Hepatocyte (in vitro differentiated cells): ENCODE data around the gene TRABD. TPM values are rescaled to one million over a fixed set of nuclear protein-coding genes. Genes with fewer than 3 reads are reported as not detected.

ENCODE experiments used
- DNase-seq: peaks from one replicate; pipeline ENCODE4 v3.0.0-alpha.2; 2016; ENCODE audit warnings: low spot score
- H2AFZ ChIP-seq: fragments of 200-600 bp; sonication (generic); 2 replicates; pipeline ENCODE4 v1.6.0; 2016; ENCODE audit warnings: antibody characterized with exemption, mild to moderate bottlenecking
- H3K27ac ChIP-seq: fragments of 200-600 bp; sonication (generic); 2 replicates; pipeline ENCODE4 v1.5.1; 2016; ENCODE audit warnings: mild to moderate bottlenecking
- H3K27me3 ChIP-seq: fragments of 200-600 bp; sonication (generic); 2 replicates; pipeline ENCODE4 v1.6.1; 2016
- H3K36me3 ChIP-seq: fragments of 200-600 bp; sonication (generic); replicated peaks from 2 replicates; pipeline ENCODE4 v1.5.1; 2016; ENCODE audit warnings: low read depth; ENCODE audit not compliant: insufficient read depth
- H3K4me1 ChIP-seq: fragments of 200-600 bp; sonication (generic); 2 replicates; pipeline ENCODE4 v1.5.1; 2016; ENCODE audit warnings: mild to moderate bottlenecking, moderate library complexity; ENCODE audit not compliant: insufficient read depth
- H3K4me2 ChIP-seq: fragments of 200-600 bp; sonication (generic); 2 replicates; pipeline ENCODE4 v1.6.0; 2016
- H3K4me3 ChIP-seq: fragments of 200-600 bp; sonication (generic); 2 replicates; pipeline ENCODE4 v1.5.1; 2016; ENCODE audit warnings: mild to moderate bottlenecking
- H3K79me2 ChIP-seq: fragments of 200-600 bp; sonication (generic); 2 replicates; pipeline ENCODE4 v1.6.0; 2017; ENCODE audit warnings: mild to moderate bottlenecking
- H3K9me2 ChIP-seq: fragments of 200-600 bp; sonication (generic); replicated peaks from 2 replicates; pipeline ENCODE4 v1.6.0; 2017; ENCODE audit warnings: mild to moderate bottlenecking; ENCODE audit not compliant: insufficient read depth
- H3K9me3 ChIP-seq: fragments of 200-600 bp; sonication (generic); 2 replicates; pipeline ENCODE4 v1.5.1; 2016; ENCODE audit warnings: low read depth, mild to moderate bottlenecking
- H4K20me1 ChIP-seq: fragments of 200-600 bp; sonication (generic); 2 replicates; pipeline ENCODE4 v1.6.0; 2016; ENCODE audit warnings: mild to moderate bottlenecking; ENCODE audit not compliant: insufficient read depth, poor library complexity, severe bottlenecking
- CTCF ChIP-seq: fragments of 200-600 bp; sonication (generic); IDR thresholded peaks from 2 replicates; pipeline ENCODE4 v1.5.1; 2016; ENCODE audit warnings: antibody characterized with exemption, mild to moderate bottlenecking; ENCODE audit not compliant: poor library complexity
- EZH2 ChIP-seq: fragments of 200-600 bp; sonication (generic); IDR thresholded peaks from 2 replicates; pipeline ENCODE4 v1.6.1; 2016; ENCODE audit warnings: antibody characterized with exemption, mild to moderate bottlenecking, borderline replicate concordance
- EZH2phosphoT487 ChIP-seq: fragments of 200-600 bp; sonication (generic); IDR thresholded peaks from one replicate; pipeline ENCODE4 v1.6.1; 2018; ENCODE audit warnings: antibody characterized with exemption, mild to moderate bottlenecking, low read depth, moderate library complexity; ENCODE audit not compliant: unreplicated experiment, severe bottlenecking
- WGBS: methylation state at CpG from one replicate; pipeline ENCODE4 v1.1.6; 2016; ENCODE audit warnings: low lambda C conversion rate; ENCODE audit errors: missing lambda C conversion rate; 5-methylcytosine and 5-hydroxymethylcytosine counted together
- polyA plus RNA-seq: library from polyadenylated mRNA; unstranded; fragments of >200 nt; fragmentation: Nextera tagmentation; extraction: Ambion mirVana; gene quantifications from 2 replicates; pipeline ENCODE4 v1.2.1, GENCODE V29; 2016
- total RNA-seq: library from RNA; depleted of rRNA; stranded (reverse); fragments of >200 nt; gene quantifications from 2 replicates; pipeline ENCODE4 v1.2.3, GENCODE V29; 2014

Gene TRABD
- total and polyA plus RNA-seq, 2 experiments from 2014 or later = 25.9 to 62.3 TPM

- Histone ChIP-seq H3K79me2 (peaks cover 62% of the 10 kb centered on the region), H3K27ac (no peak overlapping the region), H3K4me1 (no peaks in the 10 kb centered on the region), H3K9me2 (no peaks in the 10 kb centered on the region), H3K27me3 (no peaks in the 10 kb centered on the region), H3K36me3 (no peaks in the 10 kb centered on the region), H3K9me3 (no peaks in the 10 kb centered on the region), H2AFZ (no peak overlapping the region), H4K20me1 (peaks cover 22% of the 10 kb centered on the region), H3K4me3 (no peak overlapping the region), H3K4me2 (no peak overlapping the region)
- TF ChIP-seq EZH2phosphoT487 = no peak
- no peak for TF ChIP-seq EZH2
- no peak for TF ChIP-seq CTCF
- no peak for DNase-seq
- 95% methylated on average over 20 of the region's 22 CpGs for WGBS
Measured at GRCh38 chr22:50208430-50208938, 22.8 kb downstream of the TRABD start.

- Histone ChIP-seq H2AFZ (no peak overlapping the region), H3K4me2 (no peak overlapping the region), H3K4me3 (no peak overlapping the region), H3K27me3 (no peaks in the 10 kb centered on the region), H3K4me1 (no peaks in the 10 kb centered on the region), H3K79me2 (peaks cover 62% of the 10 kb centered on the region), H3K27ac (no peak overlapping the region), H3K36me3 (no peaks in the 10 kb centered on the region), H3K9me3 (no peaks in the 10 kb centered on the region), H4K20me1 (peaks cover 20% of the 10 kb centered on the region), H3K9me2 (no peaks in the 10 kb centered on the region)
- 89% methylated on average over 24 of the region's 31 CpGs for whole genome bisulfite sequencing
- no peak for DNase-seq
- TF ChIP-seq EZH2 = no peak
- no peak for TF ChIP-seq CTCF
- no peak for TF ChIP-seq EZH2phosphoT487
Measured at GRCh38 chr22:50208939-50209892, 23.5 kb downstream of the TRABD start.

- Histone ChIP-seq H2AFZ (no peak overlapping the region), H3K4me1 (no peaks in the 10 kb centered on the region), H3K79me2 (peaks cover 58% of the 10 kb centered on the region), H3K9me2 (no peaks in the 10 kb centered on the region), H3K27ac (no peak overlapping the region), H3K4me2 (no peak overlapping the region), H3K36me3 (no peaks in the 10 kb centered on the region), H4K20me1 (peaks cover 23% of the 10 kb centered on the region), H3K4me3 (no peak overlapping the region), H3K9me3 (no peaks in the 10 kb centered on the region), H3K27me3 (no peaks in the 10 kb centered on the region)
- TF ChIP-seq CTCF = peak; percentile 78
- TF ChIP-seq EZH2phosphoT487 = no peak
- WGBS = 78% methylated on average over 20 of the region's 20 CpGs
- DNase-seq = peak; percentile 74
Measured at GRCh38 chr22:50209893-50210292, 24.2 kb downstream of the TRABD start.
